NCI-H1092 treated with DMSO at 0.1 percent for 48 hours (cell line): ENCODE measurements around the gene PXK.

Experiments
- DNase-seq: peaks from one replicate; lab custom pipeline; 2025; lab: John Stamatoyannopoulos, UW

PXK gene

GRCh38 chr3:58347984-58348383, 15.3 kb downstream of the PXK start:
- DNase-seq = no peak

- no peak for DNase-seq
These were observed 17.3 kb downstream of the PXK start for GRCh38 chr3:58349792-58350626.

GRCh38 chr3:58350627-58351013, 17.9 kb downstream of the PXK start:
- DNase-seq = no peak

- no peak for DNase-seq
These were observed 19.2 kb downstream of the PXK start for GRCh38 chr3:58351920-58352319.

GRCh38 chr3:58352626-58353025, 19.9 kb downstream of the PXK start:
- no peak for DNase-seq

GRCh38 chr3:58353722-58354553, 21.2 kb downstream of the PXK start:
- no peak for DNase-seq

- no peak for DNase-seq
These were observed 22.5 kb downstream of the PXK start for GRCh38 chr3:58355179-58355578.

- no peak for DNase-seq
These were observed 23.4 kb downstream of the PXK start for GRCh38 chr3:58356054-58356453.

GRCh38 chr3:58357402-58357801, 24.7 kb downstream of the PXK start:
- no peak for DNase-seq

GRCh38 chr3:58358092-58358491, 25.4 kb downstream of the PXK start:
- DNase-seq = no peak

GRCh38 chr3:58358808-58359207, 26.1 kb downstream of the PXK start:
- DNase-seq = no peak

- no peak for DNase-seq
These were observed 26.9 kb downstream of the PXK start for GRCh38 chr3:58359621-58360020.

GRCh38 chr3:58361866-58362265, 29.2 kb downstream of the PXK start:
- DNase-seq = no peak

- DNase-seq = no peak
These were observed 34.0 kb downstream of the PXK start for GRCh38 chr3:58366699-58367098.

GRCh38 chr3:58369038-58369437, 36.3 kb downstream of the PXK start:
- no peak for DNase-seq

GRCh38 chr3:58369876-58370275, 37.2 kb downstream of the PXK start:
- no peak for DNase-seq

- DNase-seq = no peak
These were observed 37.7 kb downstream of the PXK start for GRCh38 chr3:58370407-58370806.

GRCh38 chr3:58371754-58372153, 39.1 kb downstream of the PXK start:
- no peak for DNase-seq

- DNase-seq = no peak
These were observed 42.6 kb downstream of the PXK start for GRCh38 chr3:58375254-58375653.

GRCh38 chr3:58377168-58377567, 44.5 kb downstream of the PXK start:
- DNase-seq = no peak

GRCh38 chr3:58377750-58378149, 45.1 kb downstream of the PXK start:
- DNase-seq = no peak

GRCh38 chr3:58379351-58380073, 46.8 kb downstream of the PXK start:
- no peak for DNase-seq

GRCh38 chr3:58383476-58383875, 50.8 kb downstream of the PXK start:
- DNase-seq = no peak
